Activated T-cell treated with anti-CD3 and anti-CD28 coated beads for 1 hour (primary cell): ENCODE data around the gene EVA1C.
A peak's percentile ranks its signal among the peaks of the same experiment; 100 is the strongest.
"Not testable (repeated sequence)": the region's sequence is repeated elsewhere in the genome, so short reads cannot be mapped to it uniquely, and the experiment has no call there.

Experiments
- DNase-seq: peaks from one replicate; pipeline ENCODE4 v3.0.0-alpha.2; 2020; ENCODE audit warnings: low read depth

The EVA1C gene

DNA sequence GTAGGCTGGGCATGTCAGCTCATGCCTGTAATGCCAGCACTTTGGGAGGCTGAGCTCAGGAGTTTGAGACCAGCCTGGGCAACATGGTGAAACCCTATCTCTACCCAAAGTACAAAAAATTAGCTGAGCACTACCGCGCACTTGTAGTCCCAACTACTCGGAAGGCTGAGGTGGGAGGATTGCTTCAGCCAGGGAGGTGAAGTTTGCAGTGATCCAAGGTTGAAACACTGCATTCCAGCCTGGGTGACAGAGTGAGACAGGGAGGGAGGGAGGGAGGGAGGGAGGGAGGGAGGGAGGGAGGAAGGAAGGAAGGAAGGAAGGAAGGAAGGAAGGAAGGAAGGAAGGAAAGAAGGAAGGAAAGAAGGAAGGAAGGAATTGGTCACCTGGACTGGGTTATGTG, 119.1 kb downstream of the EVA1C start:
- DNase-seq = not testable (repeated sequence)

DNA sequence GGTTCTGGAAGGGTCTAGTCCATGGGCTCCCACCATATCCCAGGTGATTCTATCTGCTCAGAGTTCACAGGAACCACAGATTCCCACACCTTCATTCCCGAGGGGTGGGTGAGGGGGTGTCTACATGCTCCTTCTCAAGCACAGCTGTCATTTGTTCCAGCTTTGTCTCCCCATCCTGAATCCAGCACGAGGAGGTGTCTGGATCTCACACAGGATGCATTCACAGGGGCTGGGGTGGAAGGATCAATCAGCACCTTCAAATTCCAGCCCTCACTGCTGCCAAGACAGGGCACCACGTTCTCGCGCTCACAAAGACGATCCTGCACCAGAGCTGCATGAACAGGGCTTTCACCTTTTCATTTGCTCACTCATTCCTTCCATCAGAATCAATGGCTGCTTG, 120.1 kb downstream of the EVA1C start:
- no peak for DNase-seq

DNA sequence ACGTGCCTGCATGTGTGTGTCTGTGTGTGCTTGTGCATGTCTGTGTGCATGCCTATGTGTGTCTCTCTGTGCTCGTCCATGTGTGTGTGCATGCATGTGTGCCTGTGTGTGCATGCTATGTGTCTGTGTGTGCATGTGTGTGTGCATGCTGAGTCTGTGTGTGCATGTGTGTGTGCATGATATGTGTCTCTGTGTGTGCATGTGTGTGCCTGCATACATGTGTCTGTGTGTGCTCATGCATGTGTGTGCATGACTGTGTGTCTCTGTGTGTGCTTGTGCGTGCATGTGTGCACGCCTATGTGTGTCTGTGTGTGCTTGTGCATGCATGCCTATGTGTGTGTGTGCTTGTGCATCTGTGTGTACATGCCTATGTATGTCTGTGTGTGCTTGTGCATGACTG, 120.5 kb downstream of the EVA1C start:
- no peak for DNase-seq

DNA sequence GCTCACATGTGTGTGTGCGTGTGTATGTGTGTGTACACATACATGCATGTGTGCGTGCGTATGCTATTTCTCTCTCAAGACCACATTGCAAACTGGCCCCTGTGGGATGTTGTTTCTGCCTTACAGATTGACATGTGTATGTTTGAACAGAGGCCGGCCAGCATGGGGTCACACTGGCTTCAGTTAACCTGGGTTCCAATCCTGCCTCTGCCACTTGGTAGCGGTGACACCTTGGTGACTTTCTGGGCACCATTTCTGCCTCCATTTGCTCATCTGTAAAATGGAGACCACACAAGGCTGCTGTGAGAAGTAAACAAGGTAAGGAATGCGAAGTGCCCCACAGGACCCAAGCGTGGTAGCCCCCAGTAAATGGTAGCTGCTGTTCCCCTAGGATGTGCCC, 121.1 kb downstream of the EVA1C start:
- DNase-seq = no peak

DNA sequence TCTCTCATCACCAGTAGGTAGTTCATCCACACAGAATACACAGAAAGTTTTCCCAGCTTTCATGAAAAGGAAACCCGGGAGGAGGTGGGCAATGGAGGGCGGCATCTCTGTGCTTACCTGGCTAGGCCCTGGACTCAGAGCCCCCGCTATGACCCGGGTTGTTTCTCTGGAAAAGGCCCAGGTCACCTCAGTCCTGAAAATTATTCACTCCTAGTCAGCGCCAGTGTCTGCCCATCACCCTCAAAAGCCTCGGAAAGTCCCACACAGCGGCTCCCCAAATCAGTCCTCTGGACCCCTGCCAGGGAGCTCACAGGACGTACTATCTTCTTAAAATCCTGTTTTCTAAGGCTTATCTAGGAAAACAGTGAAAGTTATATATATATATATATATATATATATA, 121.6 kb downstream of the EVA1C start:
- no peak for DNase-seq

DNA sequence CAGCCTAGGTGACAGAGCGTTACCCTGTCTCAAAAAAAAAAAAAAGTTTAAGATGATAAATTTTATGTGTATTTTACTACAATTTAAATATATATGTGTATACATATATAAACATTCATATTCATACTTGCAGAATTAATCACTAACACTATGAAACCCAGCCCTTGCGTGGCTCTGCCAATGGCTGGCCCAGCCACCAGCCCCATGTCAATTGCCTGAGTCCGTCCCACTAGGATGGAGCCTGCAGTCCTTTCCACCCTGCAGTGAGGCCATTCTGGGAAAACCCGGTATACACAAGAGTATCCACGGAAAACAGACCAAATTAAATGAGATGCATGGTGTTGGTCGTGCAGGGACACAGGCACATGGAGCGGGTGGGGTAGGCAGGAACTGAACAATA, 123.1 kb downstream of the EVA1C start:
- DNase-seq = no peak

DNA sequence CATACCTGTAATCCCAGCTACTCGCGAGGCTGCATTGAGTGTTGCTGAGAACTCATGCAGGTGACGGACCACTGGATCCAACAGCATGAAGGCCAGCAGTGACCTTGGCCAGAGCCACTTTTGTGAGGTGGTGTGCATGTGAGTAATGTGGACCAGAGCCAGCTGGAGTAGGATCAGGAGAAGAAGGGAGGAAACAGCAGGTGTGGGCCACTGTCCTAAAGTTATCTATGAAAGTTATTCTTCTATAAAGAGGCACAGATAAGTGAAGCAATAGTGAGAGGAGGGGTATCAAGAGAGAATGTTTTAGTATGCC, 125.0 kb downstream of the EVA1C start:
- DNase-seq = no peak

DNA sequence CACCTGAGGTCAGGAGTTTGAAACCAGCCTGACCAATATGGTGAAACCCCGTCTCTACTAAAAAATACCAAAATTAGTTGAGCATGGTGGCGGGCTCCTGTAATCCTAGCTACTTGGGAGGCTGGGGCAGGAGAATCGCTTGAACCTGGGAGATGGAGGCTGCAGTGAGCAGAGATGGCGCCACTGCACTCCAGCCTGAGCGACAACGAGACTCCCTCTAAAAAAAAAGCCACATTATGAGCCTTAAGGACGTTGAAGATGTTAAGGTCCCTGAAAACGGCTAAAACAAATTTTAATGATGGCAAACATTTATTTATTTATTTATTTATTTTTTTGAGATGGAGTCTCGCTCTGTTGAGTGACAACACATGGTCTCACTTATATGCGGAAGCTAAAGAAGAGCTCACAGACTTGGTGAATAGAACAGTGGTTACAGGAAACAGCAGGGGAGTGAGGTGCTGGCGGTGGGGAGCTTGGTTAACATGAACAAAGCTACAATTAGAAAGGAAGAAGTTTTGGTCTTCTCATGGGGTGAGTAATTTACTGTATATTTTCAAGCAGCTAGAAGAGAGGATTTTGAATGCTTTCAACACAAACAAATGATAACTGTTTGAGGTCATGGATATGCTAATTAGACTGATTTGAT, 125.8 kb downstream of the EVA1C start:
- peak; percentile 9 for DNase-seq

DNA sequence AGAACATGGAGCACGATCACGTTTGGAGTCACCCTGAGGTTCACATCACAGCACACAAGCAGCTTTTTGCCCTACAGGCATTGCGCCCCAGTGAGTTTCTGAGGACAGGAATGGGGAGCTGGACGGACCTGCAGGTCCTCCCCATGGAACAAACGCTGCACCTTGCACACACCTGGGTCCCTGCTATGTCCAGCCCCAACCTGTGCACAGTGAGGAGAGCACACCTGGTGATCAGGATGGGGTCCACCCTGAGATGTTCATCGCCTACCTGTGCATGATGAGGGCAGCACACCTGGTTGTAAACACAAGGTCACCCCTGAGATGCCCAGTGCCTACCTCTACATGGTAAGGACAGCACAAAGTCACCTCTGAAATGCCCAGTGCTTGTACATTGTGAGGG, 126.9 kb downstream of the EVA1C start:
- DNase-seq = no peak

DNA sequence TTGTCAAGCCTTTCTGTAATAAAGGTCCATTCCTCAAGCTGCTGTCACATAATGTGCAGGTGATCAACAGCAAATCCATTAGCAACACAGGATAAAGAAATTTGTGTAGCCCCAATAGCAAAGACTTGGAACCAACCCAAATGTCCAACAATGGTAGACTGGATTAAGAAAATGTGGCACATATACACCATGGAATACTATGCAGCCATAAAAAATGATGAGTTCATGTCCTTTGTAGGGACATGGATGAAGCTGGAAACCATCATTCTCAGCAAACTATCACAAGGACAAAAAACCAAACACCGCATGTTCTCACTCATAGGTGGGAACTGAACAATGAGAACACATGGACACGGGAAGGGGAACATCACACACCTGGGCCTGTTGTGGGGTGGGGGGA, 130.6 kb downstream of the EVA1C start:
- not testable (repeated sequence) for DNase-seq

DNA sequence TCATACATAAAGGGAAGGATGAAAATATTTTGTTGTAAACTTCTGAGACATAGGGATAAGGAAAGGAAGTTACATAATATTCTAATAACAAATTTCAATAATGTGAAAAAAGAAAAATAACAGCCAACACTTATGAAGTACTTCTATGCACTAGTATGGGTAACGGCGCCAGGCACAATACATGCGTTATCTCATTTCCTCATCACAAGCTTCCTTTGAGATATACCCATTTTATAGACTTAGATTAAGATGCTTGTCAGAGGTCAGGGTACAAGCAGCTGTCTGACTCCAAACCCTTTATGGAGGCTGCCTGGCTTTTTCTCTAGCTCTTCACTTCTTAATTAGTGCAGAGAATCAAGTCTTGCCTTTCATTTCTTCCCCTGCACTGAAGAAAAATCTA, 131.5 kb downstream of the EVA1C start:
- DNase-seq = no peak

DNA sequence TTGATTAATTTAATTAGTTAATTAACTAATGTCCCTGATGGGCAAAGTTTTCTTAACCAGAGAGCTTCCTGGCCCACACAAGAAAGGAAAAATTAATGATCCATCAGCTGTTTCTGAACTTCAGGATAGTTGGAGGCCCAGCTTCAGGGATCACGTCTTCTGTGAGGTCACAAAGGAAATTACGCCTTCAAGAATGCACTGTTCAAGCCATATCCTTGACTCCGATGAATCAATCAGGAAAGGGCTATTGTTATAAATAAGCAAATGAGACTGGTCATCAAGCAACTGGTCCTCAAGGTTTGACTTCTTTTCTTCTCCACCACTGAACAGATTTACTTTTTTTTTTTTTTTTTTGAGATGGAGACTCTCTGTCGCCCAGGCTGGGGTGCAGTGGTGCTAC, 132.2 kb downstream of the EVA1C start:
- DNase-seq = no peak

DNA sequence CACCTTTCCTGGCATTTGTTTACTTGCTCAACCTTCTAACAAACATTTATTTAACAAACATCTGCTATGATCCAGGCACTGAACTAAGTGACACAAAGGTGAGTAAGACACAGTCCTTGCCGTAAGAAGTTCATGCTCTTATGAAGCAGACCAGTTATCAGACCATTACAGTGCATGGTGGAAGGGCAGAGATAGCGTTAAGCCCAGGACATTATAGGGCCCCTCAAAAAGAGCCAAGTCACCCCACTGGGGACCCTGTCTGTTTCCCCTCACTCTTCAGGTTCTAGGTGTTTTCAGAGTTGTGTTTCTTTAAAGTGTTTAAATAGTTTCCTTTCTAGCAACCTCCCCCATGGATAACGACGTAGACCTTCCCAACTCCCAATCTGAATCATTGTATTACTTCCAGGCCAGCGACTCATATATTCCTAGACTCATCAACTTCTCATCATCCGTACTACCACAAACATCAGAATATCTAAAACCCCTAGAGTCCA, 133.5 kb downstream of the EVA1C start:
- no peak for DNase-seq

DNA sequence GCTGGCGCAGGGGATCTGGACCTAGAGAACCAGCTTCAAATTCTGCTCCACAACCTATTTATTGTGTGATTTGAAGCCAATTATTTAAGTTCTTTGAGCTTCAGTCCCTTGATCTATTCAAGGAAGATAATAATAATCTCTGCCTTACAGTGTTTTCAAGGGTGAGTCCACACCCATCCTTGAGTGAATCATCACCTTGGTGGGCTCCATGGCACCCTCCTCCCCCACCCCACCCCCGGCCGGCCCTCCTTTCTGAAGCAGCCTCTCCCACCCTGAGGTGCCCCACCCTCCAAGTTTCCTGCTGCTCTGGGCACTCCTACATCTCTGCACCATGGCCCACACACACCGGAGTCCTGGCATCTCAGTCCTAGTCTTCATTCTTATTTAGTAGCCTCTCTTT, 134.5 kb downstream of the EVA1C start:
- DNase-seq = no peak

DNA sequence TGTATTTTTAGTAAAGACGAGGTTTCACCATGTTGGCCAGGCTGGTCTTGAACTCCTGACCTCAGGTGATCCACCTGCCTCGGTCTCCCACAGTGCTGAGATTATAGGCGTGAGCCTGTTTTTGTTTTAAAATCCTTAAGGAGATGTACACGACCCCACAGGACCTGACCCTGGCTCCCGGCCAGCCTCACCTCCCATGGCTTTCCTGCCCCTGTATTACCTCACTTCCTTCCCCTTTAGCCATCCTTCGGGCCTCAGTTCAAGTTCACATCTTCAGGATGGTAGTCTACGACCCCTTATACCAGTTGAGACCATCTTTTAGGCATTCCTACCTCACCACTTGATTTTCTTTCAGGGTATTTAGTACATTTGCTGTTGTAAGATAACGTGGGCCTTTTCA, 136.5 kb downstream of the EVA1C start:
- no peak for DNase-seq

DNA sequence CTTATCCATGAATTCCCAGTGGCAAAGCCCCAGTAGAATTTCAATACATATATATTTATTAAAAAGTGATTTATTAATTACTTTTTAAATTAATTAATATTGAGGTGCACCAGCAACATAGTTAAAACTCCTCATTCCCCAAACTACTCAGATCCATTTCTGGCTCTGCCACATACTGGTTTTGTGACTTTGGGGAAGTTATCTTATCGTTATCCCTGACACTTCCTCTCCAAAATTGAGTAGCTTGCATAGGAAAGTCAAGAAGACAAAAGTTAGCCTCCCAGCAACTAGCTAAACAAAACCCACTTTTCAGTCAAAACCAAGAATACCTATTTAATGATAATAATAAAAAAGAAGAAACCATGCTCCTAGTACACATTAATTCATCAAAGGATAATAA, 136.9 kb downstream of the EVA1C start:
- DNase-seq = no peak

DNA sequence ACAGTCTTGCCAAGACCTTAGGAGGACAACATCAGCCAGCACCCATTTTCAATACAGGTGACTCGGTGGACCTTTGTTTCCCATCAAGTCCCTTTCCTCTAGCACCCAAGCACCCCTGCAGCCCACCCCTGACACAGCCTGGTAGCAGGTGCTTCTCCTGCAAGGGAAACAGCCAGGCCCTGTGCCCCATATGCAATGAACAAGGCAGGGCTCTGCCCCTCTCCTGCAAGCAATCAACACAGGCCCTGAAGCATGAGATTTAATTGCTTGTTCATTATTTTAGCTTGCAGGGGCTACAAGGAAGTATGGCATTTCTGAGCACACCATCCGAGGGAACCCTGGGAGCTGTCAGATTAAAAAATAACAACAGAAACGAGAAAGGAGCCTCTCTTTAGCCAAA, 137.4 kb downstream of the EVA1C start:
- no peak for DNase-seq

DNA sequence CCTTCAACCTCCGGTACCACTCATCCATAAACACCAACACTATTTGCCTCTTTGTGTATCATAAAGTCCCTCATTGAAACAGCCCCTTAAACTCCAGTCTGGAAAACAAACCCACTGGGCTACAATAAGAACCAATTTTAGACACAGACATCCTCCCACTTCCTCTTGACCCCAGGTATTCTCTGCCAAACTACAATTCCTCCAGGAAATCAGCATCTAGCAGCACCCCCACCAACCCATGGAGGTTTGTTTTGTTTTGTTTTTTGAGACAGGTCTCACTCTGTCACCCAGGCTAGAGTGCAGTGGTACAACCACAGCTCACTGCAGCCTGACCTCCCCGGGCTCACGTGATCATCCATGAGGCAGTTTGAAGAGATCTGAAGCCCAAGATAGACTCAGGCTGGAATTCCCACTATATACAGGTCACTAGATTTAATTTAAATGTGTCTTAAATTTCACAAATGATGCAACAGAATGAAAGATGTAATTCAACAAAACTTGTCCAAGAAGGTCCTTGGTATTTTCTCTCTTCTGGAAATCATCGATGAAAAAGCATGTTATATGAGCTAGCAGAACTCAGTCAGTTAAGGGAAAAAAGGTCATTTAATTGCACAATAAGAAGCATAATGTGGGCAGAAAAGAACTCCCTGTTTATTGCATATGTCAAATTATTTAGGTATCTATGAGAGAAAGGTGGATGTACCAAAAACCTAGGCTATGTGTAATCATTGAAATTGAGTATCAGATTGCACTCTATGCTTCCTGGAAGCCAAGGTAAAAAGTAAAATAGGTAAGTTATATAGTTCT, 142.5 kb downstream of the EVA1C start:
- no peak for DNase-seq

DNA sequence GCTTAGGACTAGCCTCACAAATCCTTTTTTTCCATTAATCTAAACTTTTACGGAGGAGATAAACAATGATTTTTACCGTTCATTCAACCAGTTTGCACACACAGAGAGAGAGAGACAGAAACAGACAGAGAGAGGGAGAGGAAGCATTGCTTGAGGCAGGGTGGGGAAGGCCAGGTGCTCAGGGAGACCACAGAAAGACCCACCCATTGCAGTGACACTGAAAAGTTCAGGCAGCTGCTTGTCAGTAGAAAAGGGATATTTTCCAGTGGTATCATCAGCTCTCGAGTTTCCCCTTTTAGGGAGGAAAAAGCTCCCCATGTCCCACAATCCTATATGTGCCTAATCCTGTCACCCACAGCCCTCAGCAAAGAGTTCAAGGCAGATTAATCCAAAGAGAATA, 145.6 kb downstream of the EVA1C start:
- DNase-seq = no peak

DNA sequence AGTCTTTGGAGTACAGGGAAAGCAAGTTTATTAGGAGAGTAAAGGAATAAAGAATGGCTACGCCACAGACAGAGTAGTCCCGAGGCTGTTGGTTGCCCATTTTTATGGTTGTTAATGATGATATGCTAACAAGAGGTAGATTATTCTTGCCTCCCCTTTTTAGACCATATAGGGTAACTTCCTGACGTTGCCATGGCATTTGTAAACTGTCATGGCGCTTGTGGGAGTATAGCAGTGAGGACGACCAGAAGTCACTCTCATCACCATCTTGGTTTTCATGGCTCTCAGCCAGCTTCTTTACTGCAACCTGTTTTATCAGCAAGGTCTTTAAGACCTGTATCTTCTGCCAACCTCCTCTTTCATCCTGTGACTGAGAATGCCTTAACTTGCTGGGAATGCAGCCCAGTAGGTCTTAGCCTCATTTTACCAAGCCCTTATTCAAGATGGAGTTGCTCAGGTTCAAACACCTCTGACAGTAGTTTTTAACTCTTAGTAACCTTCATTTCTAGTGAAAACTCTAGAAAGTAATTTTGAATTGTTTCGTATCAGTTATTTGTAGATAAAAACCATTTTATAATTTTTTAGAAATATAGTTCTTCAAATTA, 146.6 kb downstream of the EVA1C start:
- no peak for DNase-seq

DNA sequence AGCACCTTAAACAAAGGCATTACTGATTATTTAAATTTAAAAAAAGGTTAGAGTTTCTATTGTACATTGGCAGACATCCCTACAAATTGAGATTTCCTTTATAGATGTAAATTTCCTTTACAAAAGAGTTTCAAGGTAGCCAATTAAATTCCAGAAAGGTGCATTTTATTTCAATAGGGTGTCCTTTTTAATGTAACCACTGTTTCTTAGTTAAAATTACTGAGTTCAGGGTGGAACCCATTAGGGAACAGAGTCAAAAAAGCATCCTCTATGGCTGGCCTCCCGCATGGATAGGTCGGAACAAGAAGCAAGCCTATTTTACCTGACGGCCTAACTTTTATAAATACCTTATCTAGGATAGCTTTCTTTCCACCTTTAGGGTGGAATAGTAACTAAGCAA, 148.4 kb downstream of the EVA1C start:
- DNase-seq = no peak

DNA sequence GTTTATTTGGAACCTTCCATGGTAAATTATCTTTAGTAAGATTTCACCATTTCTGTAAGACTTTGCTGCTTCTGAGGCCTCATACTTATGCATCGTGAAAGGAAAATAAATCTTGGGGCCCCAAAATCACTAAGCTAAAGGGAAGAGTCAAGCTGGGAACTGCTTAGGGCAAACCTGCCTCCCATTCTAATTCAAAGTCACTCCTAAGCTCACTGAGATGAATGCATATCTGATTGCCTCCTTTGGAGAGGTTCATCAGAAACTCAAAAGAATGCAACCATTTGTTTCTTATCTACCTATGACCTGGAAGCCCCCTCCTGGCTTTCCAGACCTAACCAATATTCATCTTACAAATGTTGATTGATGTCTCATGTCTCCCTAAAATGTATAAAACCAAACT, 149.0 kb downstream of the EVA1C start:
- DNase-seq = not testable (repeated sequence)

DNA sequence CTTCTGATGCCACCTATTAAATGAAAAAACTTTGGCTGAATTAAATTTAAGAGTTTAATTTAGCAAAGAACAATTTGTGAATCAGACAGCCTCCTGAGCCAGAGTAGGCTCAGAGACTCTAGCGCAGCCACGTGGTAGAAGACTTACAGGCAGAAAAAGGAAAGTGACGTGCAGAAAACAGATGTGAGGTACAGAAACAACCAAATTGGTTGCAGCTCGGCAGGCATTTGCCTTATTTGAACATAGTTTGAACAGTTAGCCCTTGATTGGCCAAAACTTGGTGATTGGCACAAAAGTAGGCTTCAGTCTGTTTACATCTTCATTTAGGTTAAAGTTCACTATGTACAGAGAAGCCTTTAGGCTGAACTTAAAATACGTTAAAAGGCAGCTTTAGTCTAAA, 149.9 kb downstream of the EVA1C start:
- no peak for DNase-seq

DNA sequence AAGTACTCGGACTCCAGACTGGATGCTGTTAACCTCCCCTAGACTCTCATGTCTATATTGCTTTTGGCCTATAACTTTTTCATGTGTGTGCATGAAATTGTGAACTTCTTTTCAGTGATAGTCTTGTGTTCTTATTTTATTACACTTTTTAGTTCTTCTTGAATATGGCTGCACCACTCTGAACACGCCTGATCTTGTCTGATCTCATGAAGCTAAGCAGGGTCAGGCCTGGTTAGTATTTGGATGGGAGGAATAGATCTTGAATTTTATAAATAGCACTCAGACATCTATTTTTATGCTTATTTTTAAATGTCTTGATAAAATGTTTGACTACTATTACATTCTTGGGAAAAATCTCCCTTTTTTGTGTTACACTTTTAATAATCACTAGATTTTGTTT, 150.4 kb downstream of the EVA1C start:
- no peak for DNase-seq
